IMR-90 (cell line): Measurements from ENCODE around the gene PGPEP1. TPM values are rescaled to one million over a fixed set of nuclear protein-coding genes. Genes with fewer than 3 reads are reported as not detected.

Experiments
- ATAC-seq: fragments of 200-7000 bp; cut with Tn5 transposase; 2 replicates; pipeline ENCODE4 v1.9.1; 2020; ENCODE audit warnings: low read depth, mild to moderate bottlenecking, moderate library complexity
- BruUV-seq: library from RNA; stranded (reverse); fragments of 400-500 nt; replicated peaks from 2 replicates; lab custom pipeline; 2021; lab: Mats Ljungman, UMichigan
- CTCF ChIA-PET: fragments of 300-600 bp; formaldehyde crosslinking; extraction: SDS; loops from one replicate; lab custom pipeline; 2021; ENCODE audit warnings: antibody characterized with exemption; lab: Yijun Ruan, JAX
- POLR2A ChIA-PET: fragments of 300-600 bp; sonication (Branson Sonifier 250); formaldehyde crosslinking; loops from one replicate; lab custom pipeline; 2022; ENCODE audit warnings: antibody characterized with exemption; ENCODE audit not compliant: unreplicated experiment; lab: Charles Lee
- DNase-seq: peaks from one replicate; pipeline ENCODE4 v3.0.0; 2013
- H2AFZ ChIP-seq: replicated peaks from 2 replicates; pipeline ENCODE3; 2013; ENCODE audit warnings: low read length, mild to moderate bottlenecking; ENCODE audit not compliant: poor library complexity
- H2AK5ac ChIP-seq: 2 replicates; pipeline ENCODE4 v1.6.1; 2013; ENCODE audit warnings: low read depth, low read length, inconsistent platforms
- H2AK9ac ChIP-seq: replicated peaks from 2 replicates; pipeline ENCODE3; 2013; ENCODE audit warnings: mild to moderate bottlenecking, low read depth, low read length, moderate library complexity; ENCODE audit not compliant: poor library complexity
- H2BK120ac ChIP-seq: 2 replicates; pipeline ENCODE4 v1.6.1; 2013; ENCODE audit warnings: low read depth, low read length, inconsistent platforms
- H2BK15ac ChIP-seq: 3 replicates; pipeline ENCODE4 v1.6.1; 2013; ENCODE audit warnings: low read depth, low read length, inconsistent platforms
- H2BK20ac ChIP-seq: 2 replicates; pipeline ENCODE4 v1.6.1; 2013; ENCODE audit warnings: low read depth, mild to moderate bottlenecking, inconsistent platforms, low read length, moderate library complexity
- H2BK5ac ChIP-seq: 2 replicates; pipeline ENCODE4 v1.6.1; 2013; ENCODE audit warnings: mild to moderate bottlenecking, low read depth, low read length, inconsistent platforms; ENCODE audit not compliant: poor library complexity, severe bottlenecking
- H3K14ac ChIP-seq: replicated peaks from 2 replicates; pipeline ENCODE4 v1.6.1; 2013; ENCODE audit warnings: low read depth, low read length, inconsistent platforms
- H3K18ac ChIP-seq: 2 replicates; pipeline ENCODE4 v1.6.1; 2013; ENCODE audit warnings: low read depth, low read length, control low read depth
- H3K23ac ChIP-seq: 2 replicates; pipeline ENCODE4 v1.6.1; 2013; ENCODE audit warnings: low read depth, low read length, inconsistent platforms
- H3K27ac ChIP-seq: 2 replicates; pipeline ENCODE4 v1.5.1; 2013; ENCODE audit warnings: mild to moderate bottlenecking, control low read depth, low read length; ENCODE audit not compliant: insufficient read depth
- H3K27me3 ChIP-seq: 2 replicates; pipeline ENCODE4 v1.6.1; 2013; ENCODE audit warnings: low read length; ENCODE audit not compliant: control insufficient read depth, insufficient read depth
- H3K36me3 ChIP-seq: 2 replicates; pipeline ENCODE4 v1.6.1; 2013; ENCODE audit warnings: low read length, mixed read lengths; ENCODE audit not compliant: control insufficient read depth, insufficient read depth
- H3K4ac ChIP-seq: 2 replicates; pipeline ENCODE4 v1.6.1; 2013; ENCODE audit warnings: low read depth, low read length, inconsistent platforms
- H3K4me1 ChIP-seq: 2 replicates; pipeline ENCODE4 v1.6.1; 2013; ENCODE audit warnings: low read length, mixed read lengths; ENCODE audit not compliant: control insufficient read depth, insufficient read depth
- H3K4me2 ChIP-seq: 2 replicates; pipeline ENCODE4 v1.6.1; 2013; ENCODE audit warnings: low read depth, mild to moderate bottlenecking, control low read depth, low read length, moderate library complexity
- H3K4me3 ChIP-seq: 2 replicates; pipeline ENCODE4 v1.5.1; 2013; ENCODE audit warnings: low read depth, mild to moderate bottlenecking, control low read depth, low read length, moderate library complexity; ENCODE audit not compliant: insufficient read depth
- H3K56ac ChIP-seq: 2 replicates; pipeline ENCODE4 v1.6.1; 2013; ENCODE audit warnings: low read length, inconsistent platforms; ENCODE audit not compliant: insufficient read depth; ENCODE audit errors: extremely low read depth
- H3K79me1 ChIP-seq, 2 experiments: 2 replicates each; pipeline ENCODE4 v1.6.1; 2013; ENCODE audit warnings: low read length in 2 of 2, inconsistent platforms in 1 of 2, low read depth in 1 of 2
- H3K9ac ChIP-seq: 2 replicates; pipeline ENCODE4 v1.6.1; 2013; ENCODE audit warnings: low read depth, low read length, control low read depth
- H3K9me1 ChIP-seq: 2 replicates; pipeline ENCODE4 v1.6.1; 2013; ENCODE audit warnings: low read length, inconsistent platforms; ENCODE audit not compliant: insufficient read depth
- H3K9me3 ChIP-seq: 2 replicates; pipeline ENCODE4 v1.6.1; 2013; ENCODE audit warnings: low read length; ENCODE audit not compliant: control insufficient read depth, insufficient read depth
- H4K20me1 ChIP-seq: 2 replicates; pipeline ENCODE4 v1.6.1; 2013; ENCODE audit warnings: low read length, inconsistent platforms; ENCODE audit not compliant: insufficient read depth
- H4K5ac ChIP-seq: 2 replicates; pipeline ENCODE4 v1.6.1; 2013; ENCODE audit warnings: mild to moderate bottlenecking, low read depth, low read length, control low read depth
- H4K8ac ChIP-seq, 2 experiments: 2 replicates each; pipeline ENCODE4 v1.6.1; 2013; ENCODE audit warnings: low read depth in 2 of 2, low read length in 2 of 2, control low read depth in 1 of 2, inconsistent platforms in 1 of 2
- H4K91ac ChIP-seq: 2 replicates; pipeline ENCODE4 v1.6.1; 2013; ENCODE audit warnings: low read depth, low read length, inconsistent platforms; ENCODE audit not compliant: insufficient read depth
- BHLHE40 ChIP-seq: fragments of 150-350 bp; IDR thresholded peaks from 2 replicates; pipeline ENCODE4 v1.6.1; 2016; ENCODE audit warnings: mild to moderate bottlenecking, low read depth, low read length
- CHD1 ChIP-seq: IDR thresholded peaks from 2 replicates; pipeline ENCODE4 v1.6.1; 2012; ENCODE audit warnings: low read depth, low read length, improper control_type of control experiment
- ELK1 ChIP-seq: fragments of 150-350 bp; IDR thresholded peaks from 2 replicates; pipeline ENCODE4 v1.6.1; 2016; ENCODE audit warnings: low read depth, mild to moderate bottlenecking, low read length, moderate library complexity, borderline replicate concordance
- FOS ChIP-seq: fragments of 150-350 bp; IDR thresholded peaks from 2 replicates; pipeline ENCODE4 v1.6.1; 2016; ENCODE audit warnings: low read depth, low read length
- MAFK ChIP-seq: IDR thresholded peaks from 2 replicates; pipeline ENCODE4 v1.6.1; 2012; ENCODE audit warnings: low read depth, low read length, improper control_type of control experiment
- MXI1 ChIP-seq: IDR thresholded peaks from 2 replicates; pipeline ENCODE4 v1.6.1; 2012; ENCODE audit warnings: low read depth, mild to moderate bottlenecking, low read length, moderate library complexity, borderline replicate concordance
- NFE2L2 ChIP-seq: fragments of 150-350 bp; IDR thresholded peaks from 2 replicates; pipeline ENCODE4 v1.6.1; 2016; ENCODE audit warnings: low read depth, mild to moderate bottlenecking, low read length
- POLR2A ChIP-seq: IDR thresholded peaks from 2 replicates; pipeline ENCODE4 v1.6.1; 2012; ENCODE audit warnings: mild to moderate bottlenecking, low read depth, low read length
- RAD21 ChIP-seq: IDR thresholded peaks from 2 replicates; pipeline ENCODE4 v1.6.1; 2012; ENCODE audit warnings: low read length, improper control_type of control experiment
- RCOR1 ChIP-seq: IDR thresholded peaks from 2 replicates; pipeline ENCODE4 v1.6.1; 2012; ENCODE audit warnings: mild to moderate bottlenecking, low read length, improper control_type of control experiment; ENCODE audit not compliant: insufficient replicate concordance
- RFX5 ChIP-seq: IDR thresholded peaks from 2 replicates; pipeline ENCODE4 v1.8.0; 2012; ENCODE audit warnings: low read depth, mild to moderate bottlenecking, low read length, moderate library complexity
- SMC3 ChIP-seq: fragments of 150-350 bp; IDR thresholded peaks from 2 replicates; pipeline ENCODE4 v1.6.1; 2016; ENCODE audit warnings: low read depth, mild to moderate bottlenecking, antibody characterized with exemption, low read length, moderate library complexity
- USF2 ChIP-seq: fragments of 150-350 bp; IDR thresholded peaks from 2 replicates; pipeline ENCODE4 v1.6.1; 2017; ENCODE audit warnings: mild to moderate bottlenecking, antibody characterized with exemption, low read length, low read depth
- WGBS, 2 experiments: methylation state at CpG; one replicate each; pipeline versions ENCODE4 v1.1.5 to v1.1.7; 2013; ENCODE audit warnings: missing lambda C conversion rate in 2 of 2; ENCODE audit not compliant: insufficient read length in 1 of 2; ENCODE audit errors: extremely low coverage in 2 of 2; 5-methylcytosine and 5-hydroxymethylcytosine counted together
- dilution Hi-C: fragments of 300-500 bp; cut with HindIII; formaldehyde crosslinking; loops from one replicate; pipeline ENCODE4 v1.14.3; 2018; ENCODE audit warnings: low sequenced_read_pairs; ENCODE audit not compliant: unreplicated experiment
- in situ Hi-C: fragments of 300-500 bp; cut with MboI; formaldehyde crosslinking; loops from 3 replicates; pipeline ENCODE4 v1.14.3; 2019; ENCODE audit warnings: low sequenced_read_pairs, inconsistent platforms, mixed read lengths
- intact Hi-C: fragments of 100-400 bp; cut with micrococcal nuclease; formaldehyde crosslinking; loops from 2 replicates; pipeline ENCODE4 v1.10.0; 2022
- polyA plus RNA-seq, 3 experiments: library from polyadenylated mRNA; depleted of rRNA; stranded (reverse); fragments of >200 nt; gene quantifications; 2 replicates each; pipeline ENCODE4 v1.2.3, GENCODE V29; 2012; ENCODE audit warnings: low replicate concordance in 1 of 3
- total RNA-seq: library from RNA; depleted of rRNA; stranded (reverse); fragments of >200 nt; gene quantifications from 2 replicates; pipeline ENCODE4 v1.2.3, GENCODE V29; 2012
- TF ChIP-seq, protein P1 (sequence below): conservative IDR thresholded peaks from 2 replicates; pipeline ENCODE4 v1.5.1; 2012; ENCODE audit warnings: mild to moderate bottlenecking, low read depth, low read length, improper control_type of control experiment

PGPEP1 gene
- total and polyA plus RNA-seq, 2 of the 4 experiments (the other 2 are of a cell fraction), result 11.8 to 14.3 TPM

GRCh38 chr19:18392926-18393325 lies 52.5 kb downstream of the PGPEP1 start:
- no peak overlapping the region for H3K4ac ChIP-seq
- H2BK15ac ChIP-seq, result no peak overlapping the region; the same call in 2 of the 3 replicates
- WGBS, 2 experiments, result 100% methylated on average over 1 of the region's 5 CpGs; no CpG with 5 or more reads in 1 of the 2 experiments
- peaks cover 9% of the 10 kb centered on the region; the same call in 1 of the 2 replicates for H3K36me3 ChIP-seq
- peaks cover 2% of the 10 kb centered on the region; the same call in 1 of the 2 replicates for H3K9me1 ChIP-seq
- no peak overlapping the region for H3K4me3 ChIP-seq
- H3K4me1 ChIP-seq, result peaks cover 17% of the 10 kb centered on the region
- H3K23ac ChIP-seq, result no peak overlapping the region
- ChIA-PET CTCF (interaction anchor here (1.3 kb wide), 1 partner anchor 9 kb away, joined by 3 read pairs; no protein-coding TSS in a partner anchor), POLR2A (no interaction called here)
- no peaks in the 10 kb centered on the region for H3K27me3 ChIP-seq
- H2AFZ ChIP-seq, result no peak overlapping the region
- no peak overlapping the region for H4K91ac ChIP-seq
- no peak overlapping the region for H3K18ac ChIP-seq
- no TSS peak for BruUV-seq
- no peak overlapping the region for H2AK5ac ChIP-seq
- DNase-seq, result no peak
- no peak overlapping the region for H3K27ac ChIP-seq
- TF ChIP-seq SMC3 (no peak), RCOR1 (no peak), BHLHE40 (no peak), POLR2A (no peak), CHD1 (no peak), MXI1 (no peak), MAFK (no peak), ELK1 (no peak), NFE2L2 (no peak), FOS (no peak), RFX5 (no peak), USF2 (no peak), RAD21 (no peak)
- TF ChIP-seq, protein P1, sequence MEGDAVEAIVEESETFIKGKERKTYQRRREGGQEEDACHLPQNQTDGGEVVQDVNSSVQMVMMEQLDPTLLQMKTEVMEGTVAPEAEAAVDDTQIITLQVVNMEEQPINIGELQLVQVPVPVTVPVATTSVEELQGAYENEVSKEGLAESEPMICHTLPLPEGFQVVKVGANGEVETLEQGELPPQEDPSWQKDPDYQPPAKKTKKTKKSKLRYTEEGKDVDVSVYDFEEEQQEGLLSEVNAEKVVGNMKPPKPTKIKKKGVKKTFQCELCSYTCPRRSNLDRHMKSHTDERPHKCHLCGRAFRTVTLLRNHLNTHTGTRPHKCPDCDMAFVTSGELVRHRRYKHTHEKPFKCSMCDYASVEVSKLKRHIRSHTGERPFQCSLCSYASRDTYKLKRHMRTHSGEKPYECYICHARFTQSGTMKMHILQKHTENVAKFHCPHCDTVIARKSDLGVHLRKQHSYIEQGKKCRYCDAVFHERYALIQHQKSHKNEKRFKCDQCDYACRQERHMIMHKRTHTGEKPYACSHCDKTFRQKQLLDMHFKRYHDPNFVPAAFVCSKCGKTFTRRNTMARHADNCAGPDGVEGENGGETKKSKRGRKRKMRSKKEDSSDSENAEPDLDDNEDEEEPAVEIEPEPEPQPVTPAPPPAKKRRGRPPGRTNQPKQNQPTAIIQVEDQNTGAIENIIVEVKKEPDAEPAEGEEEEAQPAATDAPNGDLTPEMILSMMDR, result no peak
- H2BK20ac ChIP-seq, result no peak overlapping the region
- dilution Hi-C loops (no loop called here), intact Hi-C loops (no loop called here), in situ Hi-C loops (no loop called here)
- no peak overlapping the region for H3K56ac ChIP-seq
- no peaks in the 10 kb centered on the region for H3K9me3 ChIP-seq
- no peak for ATAC-seq
- H2BK5ac ChIP-seq, result no peak overlapping the region
- no peak overlapping the region for H2AK9ac ChIP-seq
- H4K8ac ChIP-seq, result no peak overlapping the region; a peak in 1 of 4 replicates
- H3K4me2 ChIP-seq, result no peak overlapping the region
- H2BK120ac ChIP-seq, result no peak overlapping the region
- H3K79me1 ChIP-seq, result peaks cover 0 to 17% of the 10 kb centered on the region in 2 experiments; a peak in 1 of 4 replicates
- H3K9ac ChIP-seq, result no peak overlapping the region
- peaks cover 15% of the 10 kb centered on the region for H4K20me1 ChIP-seq
- no peak overlapping the region for H3K14ac ChIP-seq
- H4K5ac ChIP-seq, result no peak overlapping the region
